Stimulated activated CD8-positive, alpha-beta memory T cell treated with anti-CD3 and anti-CD28 coated beads, Interleukin-4, amount 100 ng/mL, for 48 hours (primary cell): Measurements from ENCODE around the gene MRPS35.

Experiments
- DNase-seq: peaks from one replicate; pipeline ENCODE4 v3.0.0-alpha.2; 2020

The MRPS35 gene

GRCh38 chr12:27778206-27778605, 67.6 kb downstream of the MRPS35 start:
- DNase-seq, result no peak

DNA sequence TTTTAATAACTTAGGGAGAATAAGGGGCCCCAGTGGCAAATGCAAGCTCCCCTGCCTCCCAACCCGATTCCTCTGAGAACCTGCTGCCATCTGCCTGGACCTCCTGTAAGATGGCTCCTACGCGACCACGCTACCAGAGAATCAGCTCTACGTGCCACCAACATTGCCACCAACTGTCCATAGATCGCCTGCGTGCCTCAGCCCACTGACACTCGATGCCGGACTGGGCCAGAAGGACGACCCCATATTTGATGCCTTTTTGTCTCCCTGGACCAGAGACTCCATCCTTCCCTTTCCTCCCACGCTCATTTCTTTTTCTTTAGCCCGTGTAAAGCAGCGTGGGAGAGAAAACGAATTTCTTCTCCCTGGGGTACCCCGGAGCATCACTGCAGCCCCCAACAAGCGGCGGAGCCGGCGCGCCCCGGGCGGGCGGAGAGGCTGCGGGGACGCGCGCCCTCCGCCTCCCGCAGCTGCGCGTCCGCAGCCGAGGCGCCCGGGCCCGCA, 68.8 kb downstream of the MRPS35 start:
- DNase-seq, result peak; percentile 36

DNA sequence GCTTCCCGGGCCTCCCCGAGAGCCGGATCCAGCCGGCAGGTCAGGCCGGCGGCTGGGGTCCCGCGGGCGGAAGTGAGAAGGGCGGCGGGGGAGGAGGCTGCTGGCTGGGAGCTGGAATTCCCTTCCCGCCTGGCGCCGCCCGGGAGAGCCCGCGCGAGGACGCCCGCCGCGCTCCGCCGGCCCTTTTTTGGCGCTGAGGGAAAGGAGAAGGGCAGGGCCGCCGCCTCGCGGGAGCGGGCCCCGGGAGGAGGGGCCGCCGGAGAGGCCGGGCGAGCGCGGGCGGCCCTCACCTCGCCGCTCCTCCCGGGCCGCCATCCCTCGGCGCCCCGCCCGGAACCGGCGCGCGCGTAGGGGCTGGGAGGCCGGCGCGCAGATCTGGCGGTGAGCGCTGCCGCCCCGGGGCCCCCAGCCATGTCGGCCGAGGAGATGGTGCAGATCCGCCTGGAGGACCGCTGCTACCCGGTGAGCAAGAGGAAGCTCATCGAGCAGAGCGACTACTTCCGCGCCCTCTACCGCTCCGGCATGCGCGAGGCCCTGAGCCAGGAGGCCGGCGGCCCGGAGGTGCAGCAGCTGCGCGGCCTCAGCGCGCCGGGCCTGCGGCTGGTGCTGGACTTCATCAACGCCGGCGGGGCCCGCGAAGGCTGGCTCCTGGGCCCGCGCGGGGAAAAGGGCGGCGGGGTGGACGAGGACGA, 69.4 kb downstream of the MRPS35 start, which contains the start of the genes KLHL42 and MANSC4:
Gene KLHL42, plus strand, starts transcription at position 314 of the 692 bp plus-strand sequence. Its CDS starts 98 bp downstream, at position 412.
Gene MANSC4, minus strand, starts transcription at position 317 of the 692 bp plus-strand sequence. CDS start 8,960 bp downstream, outside the sequence.
- peak; percentile 74 for DNase-seq

GRCh38 chr12:27780612-27781408, 70.2 kb downstream of the MRPS35 start:
- DNase-seq, result peak; percentile 45

DNA sequence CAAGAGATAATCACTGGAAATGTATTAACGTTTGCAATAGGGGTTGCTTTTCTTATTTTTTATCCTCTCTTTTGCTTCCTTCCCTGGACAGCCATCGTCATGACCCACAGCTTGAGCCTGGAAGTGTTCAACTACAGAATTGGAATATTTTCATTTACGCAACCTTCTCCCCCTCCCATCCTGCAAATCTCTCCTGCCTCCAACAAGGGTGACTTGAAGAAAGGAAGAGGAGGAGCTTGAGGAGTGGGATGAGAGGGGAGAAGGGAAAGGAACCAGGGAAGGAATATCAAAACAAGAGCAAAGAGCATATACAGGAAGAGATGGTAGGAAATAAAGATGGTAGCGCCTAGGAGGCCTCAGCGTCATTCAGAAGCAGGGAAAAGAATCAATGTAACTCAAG, 71.0 kb downstream of the MRPS35 start:
- DNase-seq, result no peak

DNA sequence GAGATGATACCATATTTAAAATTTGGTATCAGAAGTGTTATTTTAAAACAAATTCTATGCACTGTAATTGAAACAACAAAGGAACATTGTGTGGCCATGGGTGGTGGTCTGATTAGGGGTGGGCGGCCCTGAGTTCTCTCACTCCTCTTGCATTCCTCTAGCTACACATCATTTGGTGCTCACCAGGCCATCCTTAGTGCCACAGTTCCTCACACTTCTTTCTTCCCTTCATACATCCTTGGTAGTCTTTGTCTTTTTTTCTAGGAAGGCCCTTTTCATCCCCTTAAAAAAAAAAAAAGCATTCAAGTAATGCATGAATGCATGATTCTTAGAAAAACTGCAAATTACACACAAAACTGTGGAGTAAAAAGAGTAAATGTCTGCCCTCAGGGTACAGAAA, 71.8 kb downstream of the MRPS35 start:
- no peak for DNase-seq

DNA sequence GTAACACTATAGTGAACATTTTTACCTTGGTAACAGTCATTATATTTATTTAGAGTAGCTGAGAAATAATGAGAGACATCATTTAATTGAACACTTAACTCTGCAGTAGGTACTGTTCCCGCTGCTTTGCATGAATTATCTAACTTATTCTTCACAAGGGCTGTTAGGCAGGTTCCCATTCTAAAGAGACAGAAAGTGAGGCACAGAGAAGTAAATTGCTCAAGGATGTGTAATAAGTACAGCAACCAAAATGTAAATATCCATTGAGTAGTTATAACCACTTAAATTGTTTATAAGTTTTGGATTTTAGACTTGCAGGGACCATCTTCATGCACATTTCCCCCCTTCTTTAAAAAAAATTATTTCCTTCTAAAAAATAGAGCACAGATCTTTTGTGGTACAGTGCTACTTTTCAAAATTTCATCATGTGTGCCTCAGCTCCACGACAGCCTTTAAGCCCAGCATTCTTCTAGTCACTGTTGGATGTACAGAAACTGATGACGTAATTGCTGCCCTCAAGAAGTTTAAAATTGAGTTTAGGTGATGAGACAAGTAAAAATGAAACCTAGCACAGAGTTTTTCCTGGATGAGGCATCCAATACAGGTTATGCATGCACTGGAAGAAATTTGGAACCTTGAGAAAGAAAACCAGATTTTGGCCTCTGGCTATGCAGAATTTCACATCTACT, 75.4 kb downstream of the MRPS35 start:
- DNase-seq, result no peak

- no peak for DNase-seq
These were observed 76.9 kb downstream of the MRPS35 start for GRCh38 chr12:27787559-27787958.

- no peak for DNase-seq
These were observed 79.5 kb downstream of the MRPS35 start for GRCh38 chr12:27790179-27790578.

- DNase-seq, result no peak
These were observed 84.4 kb downstream of the MRPS35 start for GRCh38 chr12:27794818-27795584.

DNA sequence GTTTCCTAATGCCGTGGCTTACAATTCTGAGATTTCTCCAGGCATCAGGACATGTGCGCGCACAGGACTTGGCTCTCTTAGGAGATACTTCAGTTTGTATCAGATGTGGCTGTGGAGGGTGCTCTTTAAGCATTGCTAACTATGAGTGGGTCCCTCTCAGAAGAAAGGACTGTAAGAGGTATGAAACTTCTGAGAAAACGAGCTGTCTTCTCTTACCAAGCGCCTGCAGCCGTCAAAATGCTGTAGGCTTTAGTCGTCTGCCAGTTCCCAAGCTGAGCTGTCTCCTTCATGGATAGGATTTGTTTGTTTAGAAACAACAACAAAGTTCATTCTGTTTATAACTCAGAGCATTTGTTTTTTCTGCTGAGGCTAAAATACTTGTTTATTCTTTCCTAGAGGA, 85.5 kb downstream of the MRPS35 start:
- no peak for DNase-seq

DNA sequence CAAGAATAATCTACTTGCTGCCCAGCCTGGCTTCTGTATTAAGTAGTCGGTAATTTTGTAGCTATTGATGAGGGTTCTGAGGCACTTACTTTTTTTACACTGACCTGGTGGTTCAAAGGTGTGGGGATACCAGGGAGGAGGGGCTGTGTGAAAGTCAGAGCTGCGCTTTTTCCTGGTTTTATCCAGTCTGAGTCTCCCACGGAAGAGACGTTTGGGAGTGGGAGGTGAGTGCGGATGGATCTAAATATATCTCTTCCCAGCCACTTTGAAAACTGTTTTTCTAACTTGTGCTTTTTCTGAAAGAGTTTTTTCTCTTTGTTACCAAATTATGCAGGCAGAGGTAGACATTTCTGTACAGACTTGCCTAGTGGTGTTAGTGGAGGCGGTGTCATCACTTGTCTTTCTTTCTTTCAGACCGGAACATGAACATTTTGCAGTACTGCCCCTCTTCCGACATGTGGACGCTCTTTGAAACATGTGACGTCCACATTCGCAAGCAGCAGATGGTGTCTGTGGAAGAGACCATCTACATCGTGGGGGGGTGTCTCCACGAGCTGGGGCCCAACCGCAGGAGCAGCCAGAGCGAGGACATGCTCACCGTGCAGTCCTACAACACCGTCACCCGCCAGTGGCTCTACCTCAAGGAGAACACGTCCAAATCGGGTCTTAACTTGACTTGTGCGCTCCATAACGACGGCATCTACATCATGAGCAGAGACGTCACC, 86.8 kb downstream of the MRPS35 start:
- DNase-seq, result no peak

DNA sequence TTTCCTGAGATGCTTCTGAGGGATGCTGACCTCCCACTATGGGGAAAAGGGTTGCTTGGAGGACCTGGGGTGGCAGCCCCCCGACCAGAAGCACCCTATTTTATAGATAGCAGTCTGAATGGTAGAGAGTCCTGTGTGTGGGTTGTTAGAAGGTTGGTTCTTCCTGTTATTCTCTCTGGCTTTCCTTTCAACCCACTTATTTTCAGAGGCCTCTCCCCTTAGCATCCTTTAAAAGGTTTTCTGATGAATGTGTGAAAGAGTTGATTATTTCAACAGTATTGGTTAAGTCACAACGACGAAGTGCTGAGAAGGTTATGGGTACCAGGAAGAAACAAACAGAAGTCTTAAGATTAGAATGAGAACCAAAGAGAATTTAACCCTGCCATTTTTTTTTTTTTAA, 90.2 kb downstream of the MRPS35 start:
- DNase-seq, result no peak

DNA sequence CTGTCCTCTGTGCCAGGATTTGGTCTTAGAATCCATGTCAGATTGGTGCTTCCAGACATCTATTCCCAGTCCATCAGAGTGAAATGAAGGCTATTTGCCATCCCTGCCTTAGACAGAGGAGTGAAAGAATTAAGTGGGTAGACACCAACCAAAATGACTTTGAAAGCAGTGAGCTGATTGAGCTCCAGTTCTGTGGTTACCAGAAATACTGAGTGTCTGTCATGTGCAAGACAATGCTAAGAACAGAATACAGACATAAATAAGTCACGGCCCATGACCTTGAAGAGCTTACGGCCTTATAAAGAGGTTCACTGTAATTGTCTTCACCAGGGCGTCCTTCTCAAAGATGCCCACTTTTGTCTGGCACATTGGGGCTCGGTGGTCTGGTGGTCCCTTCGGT, 91.0 kb downstream of the MRPS35 start:
- no peak for DNase-seq

GRCh38 chr12:27802511-27802910, 91.9 kb downstream of the MRPS35 start:
- no peak for DNase-seq

GRCh38 chr12:27802936-27803335, 92.3 kb downstream of the MRPS35 start:
- no peak for DNase-seq

GRCh38 chr12:27805238-27805637, 94.6 kb downstream of the MRPS35 start:
- DNase-seq, result no peak
